T47D (cell line): ENCODE data around the gene TLR10.
"Not testable (repeated sequence)": the region's sequence is repeated elsewhere in the genome, so short reads cannot be mapped to it uniquely, and the experiment has no call there.

Experiments used
- DNase-seq, 2 experiments: peaks; one replicate each; pipeline versions ENCODE4 v3.0.0 to v3.0.0-alpha.2; 2011 to 2012; ENCODE audit warnings: low read depth in 1 of 2, low spot score in 1 of 2
- JUND ChIP-seq: IDR thresholded peaks from 2 replicates; pipeline ENCODE4 v1.6.1; 2012; ENCODE audit warnings: low read depth
- in situ Hi-C: cut with HindIII; loops from 2 replicates; pipeline ENCODE4 v1.10.0; 2016; ENCODE audit warnings: low sequenced_read_pairs, low pct_unique_long_range_greater_than_20kb

The TLR10 gene

GRCh38 chr4:38788317-38788716 is 5.5 kb upstream of the TLR10 start:
- in situ Hi-C loops = no loop called here
- no peak for DNase-seq

GRCh38 chr4:38787693-38788092 is 4.9 kb upstream of the TLR10 start:
- DNase-seq = no peak

More at GRCh38 chr4:38788317-38788716, 5.5 kb upstream of the TLR10 start:
- TF ChIP-seq JUND = no peak

DNA sequence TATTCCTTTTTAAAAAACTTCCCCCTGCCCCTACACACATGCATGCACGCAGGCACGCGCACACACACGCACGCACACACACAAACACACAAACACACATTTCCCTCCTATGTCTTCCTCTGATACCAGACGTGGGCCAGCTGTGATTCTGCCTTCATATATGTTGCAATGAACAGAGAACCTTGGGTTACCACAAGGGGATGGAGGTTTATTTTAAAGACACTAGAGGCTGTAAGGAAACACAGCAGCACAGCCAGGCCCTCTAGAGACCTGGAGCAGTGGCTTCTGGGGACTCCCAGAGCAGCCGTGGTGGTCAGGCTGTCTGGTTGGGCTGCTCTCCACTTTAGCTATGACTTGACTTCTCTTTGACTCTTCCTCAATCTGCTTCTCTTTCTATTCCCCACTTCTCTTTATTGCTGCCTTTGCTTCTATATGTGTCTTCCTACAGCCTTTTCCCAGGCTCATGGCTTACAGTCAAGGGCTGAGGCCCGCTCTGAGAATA is 3.2 kb upstream of the TLR10 start:
- in situ Hi-C loops = no loop called here
- TF ChIP-seq JUND = no peak
- no peak for DNase-seq

More at GRCh38 chr4:38787693-38788092, 4.9 kb upstream of the TLR10 start:
- TF ChIP-seq JUND = no peak
- in situ Hi-C loops = no loop called here

DNA sequence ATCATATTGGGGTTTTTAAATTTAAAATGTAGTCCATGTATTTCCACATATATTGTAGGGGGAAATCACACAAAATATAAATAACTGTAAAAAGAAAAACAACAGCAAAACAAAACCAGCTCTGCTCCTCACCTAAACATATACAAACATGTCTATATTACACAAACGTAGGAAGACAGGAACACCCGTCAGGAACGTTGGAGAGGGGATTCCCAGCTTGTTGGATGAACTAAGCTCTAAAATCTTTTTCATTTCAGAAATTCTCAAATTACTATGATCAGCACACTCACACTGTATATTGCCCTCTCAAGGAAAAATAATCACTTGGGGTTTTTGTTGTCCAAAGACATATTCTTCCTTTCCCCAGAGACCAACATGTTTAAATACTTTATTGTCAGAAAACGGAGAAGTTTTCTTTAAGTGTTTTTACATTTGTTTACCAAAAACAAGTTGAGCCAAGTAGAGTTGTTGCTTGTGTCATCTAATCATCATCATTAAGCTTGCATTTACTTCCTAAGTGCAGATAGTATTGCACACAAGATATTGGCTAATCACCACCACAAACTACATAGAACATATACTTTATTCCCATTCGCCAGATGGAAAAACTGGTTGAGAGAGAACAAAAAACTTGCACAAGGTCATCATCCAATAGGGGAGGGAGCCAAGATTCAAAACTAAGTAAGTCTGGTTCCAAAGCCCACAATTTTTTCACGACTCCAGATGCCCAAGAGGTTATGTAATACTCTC is 2.4 kb upstream of the TLR10 start:
- no peak for TF ChIP-seq JUND
- in situ Hi-C loops = no loop called here
- no peak for DNase-seq

GRCh38 chr4:38784141-38784540 is 1.4 kb upstream of the TLR10 start:
- TF ChIP-seq JUND = no peak
- in situ Hi-C loops = no loop called here
- DNase-seq = no peak

GRCh38 chr4:38783109-38783460 is 295 bp upstream of the TLR10 start:
- no peak for TF ChIP-seq JUND
- in situ Hi-C loops = no loop called here
- no peak for DNase-seq

GRCh38 chr4:38781854-38782261 is 932 bp downstream of the TLR10 start:
- in situ Hi-C loops = no loop called here
- no peak for TF ChIP-seq JUND
- no peak for DNase-seq

DNA sequence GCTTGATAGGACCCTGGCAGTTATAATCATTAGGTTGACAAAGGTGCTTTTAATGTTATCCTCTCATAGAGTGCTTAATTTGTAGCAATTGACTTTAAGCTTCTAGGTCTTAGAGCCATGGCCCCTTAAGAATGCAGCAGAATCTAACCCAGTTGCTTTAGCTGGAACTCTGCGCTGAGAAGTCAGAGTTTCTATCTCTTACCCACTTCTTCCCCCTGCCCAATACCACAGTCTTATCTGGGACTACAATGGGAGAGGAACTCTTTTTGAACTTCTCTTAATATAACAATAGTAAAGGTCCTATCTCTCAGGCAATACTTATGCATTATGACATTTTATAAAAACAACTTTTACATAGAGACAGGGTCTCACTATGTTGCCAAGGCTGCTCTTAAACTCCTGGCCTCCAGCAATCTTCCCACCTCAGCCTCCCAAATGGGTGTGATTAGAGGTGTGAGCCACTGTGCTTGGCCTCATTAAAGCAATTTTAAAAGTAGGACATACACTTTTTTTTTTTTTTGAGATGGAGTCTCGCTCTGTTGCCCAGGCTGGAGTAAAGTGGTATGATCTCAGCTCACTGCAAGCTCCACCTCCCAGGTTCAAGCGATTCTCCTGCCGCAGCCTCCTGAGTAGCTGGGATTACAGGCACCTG is 1.8 kb downstream of the TLR10 start:
- TF ChIP-seq JUND = no peak
- no peak for DNase-seq
- in situ Hi-C loops = no loop called here

- no peak for TF ChIP-seq JUND
- in situ Hi-C loops = no loop called here
- no peak for DNase-seq
Observed at GRCh38 chr4:38779790-38780189, 3.0 kb downstream of the TLR10 start.

GRCh38 chr4:38777925-38778324 is 4.9 kb downstream of the TLR10 start:
- DNase-seq, in situ Hi-C loops: not testable (repeated sequence)

- DNase-seq = no peak
- TF ChIP-seq JUND = no peak
- in situ Hi-C loops = no loop called here
Observed at GRCh38 chr4:38775326-38775725, 7.5 kb downstream of the TLR10 start.

DNA sequence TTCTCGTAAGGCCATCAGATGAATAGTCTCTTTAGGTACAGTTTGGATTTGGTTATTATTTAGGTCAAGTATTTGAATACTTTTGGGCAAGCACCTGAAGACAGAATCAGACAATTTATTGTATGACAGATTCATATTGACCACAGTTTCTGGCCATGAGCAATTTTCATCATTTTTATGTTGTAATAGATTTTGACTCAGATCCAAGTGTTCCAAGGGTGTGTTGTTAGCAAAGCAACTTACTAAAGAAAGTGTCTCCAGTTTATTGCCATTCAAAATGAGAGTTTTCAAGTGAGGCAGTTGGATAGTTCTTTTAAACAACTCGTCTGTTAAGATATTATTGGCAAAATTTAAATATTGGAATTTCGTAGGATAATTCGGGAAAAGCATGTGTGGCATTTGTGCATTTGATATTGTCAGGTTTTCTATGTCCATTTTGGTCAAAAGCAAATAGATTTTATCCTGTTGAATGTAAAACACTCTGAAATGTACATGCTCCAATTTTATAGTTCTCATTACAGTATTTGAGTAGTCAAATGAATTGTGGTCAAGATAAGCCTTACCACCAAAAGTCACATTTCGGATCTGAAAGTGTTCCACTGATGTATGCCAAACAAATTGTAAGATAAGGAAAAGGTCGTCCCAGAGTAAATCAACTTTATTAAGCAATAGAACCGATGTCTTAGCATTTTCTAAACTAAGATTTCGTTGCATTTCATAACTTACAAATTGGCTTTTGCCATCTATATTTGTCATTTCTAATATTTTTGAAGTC is 8.4 kb downstream of the TLR10 start:
- no peak for DNase-seq

GRCh38 chr4:38770281-38770680 is 12.5 kb downstream of the TLR10 start:
- in situ Hi-C loops = not testable (repeated sequence)

More for the DNA sequence above, 8.4 kb downstream of the TLR10 start:
- in situ Hi-C loops = no loop called here
- no peak for TF ChIP-seq JUND

More at GRCh38 chr4:38770281-38770680, 12.5 kb downstream of the TLR10 start:
- DNase-seq = not testable (repeated sequence)
